Amniotic stem cell (primary cell): ENCODE data around the gene PKHD1.

ENCODE experiments used
- DNase-seq: peaks from one replicate; lab custom pipeline; 2025; lab: John Stamatoyannopoulos, UW

The PKHD1 gene

DNA sequence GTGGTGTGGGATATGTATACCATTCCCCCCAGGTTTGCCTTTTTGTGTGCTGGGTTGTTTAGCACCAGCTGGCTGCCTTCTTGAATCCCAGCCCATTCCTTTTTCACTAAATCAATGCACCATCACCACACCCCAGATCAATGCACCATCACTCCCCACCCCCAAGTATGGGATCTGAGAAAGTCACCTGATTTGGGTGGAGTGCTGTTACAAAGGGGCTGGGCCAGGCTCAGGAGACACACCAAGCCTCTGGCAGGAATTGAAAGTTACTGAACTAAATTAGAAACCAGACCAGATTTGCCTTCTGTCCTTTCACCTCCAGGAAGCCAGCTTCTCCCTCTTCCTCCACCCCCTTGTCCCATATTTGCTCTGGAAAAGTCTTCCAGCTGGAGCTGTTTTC lies 19.6 kb upstream of the PKHD1 start:
- no peak for DNase-seq

- no peak for DNase-seq
These were observed 17.6 kb upstream of the PKHD1 start for GRCh38 chr6:52104979-52105378.

GRCh38 chr6:52103623-52104022 lies 16.2 kb upstream of the PKHD1 start:
- no peak for DNase-seq

- no peak for DNase-seq
These were observed 15.0 kb upstream of the PKHD1 start for GRCh38 chr6:52102405-52102804.

GRCh38 chr6:52098721-52099120 lies 11.3 kb upstream of the PKHD1 start:
- DNase-seq: no peak

DNA sequence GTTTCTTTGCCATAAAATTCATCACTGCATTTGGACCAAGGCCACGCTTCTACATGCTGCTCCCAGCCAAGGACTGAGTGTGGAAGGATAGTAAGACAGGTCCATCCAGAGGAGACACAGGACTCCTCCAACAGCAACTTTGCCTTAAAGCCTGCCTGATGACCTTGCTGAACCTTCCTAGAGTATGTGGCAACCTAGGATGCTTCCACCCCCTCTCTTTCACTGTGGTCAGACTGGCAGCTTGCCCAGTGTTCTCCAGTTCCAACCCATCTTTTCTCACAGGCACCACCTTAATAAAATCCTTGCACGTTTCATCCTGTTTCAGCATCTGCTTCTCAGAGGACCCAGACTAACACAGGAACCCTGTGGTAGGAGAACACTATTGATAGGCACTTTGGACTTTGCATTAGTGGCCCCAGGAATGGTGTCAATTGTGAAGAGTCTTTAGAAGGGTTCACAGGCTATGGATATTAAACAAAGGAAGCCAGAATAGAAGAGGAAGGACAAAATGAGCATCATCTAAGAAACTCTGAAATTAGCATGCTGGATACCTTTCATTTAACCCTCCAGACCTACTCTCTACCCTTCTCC lies 2.4 kb upstream of the PKHD1 start:
- DNase-seq: no peak

GRCh38 chr6:52086741-52087140 lies 672 bp downstream of the PKHD1 start:
- DNase-seq: no peak

DNA sequence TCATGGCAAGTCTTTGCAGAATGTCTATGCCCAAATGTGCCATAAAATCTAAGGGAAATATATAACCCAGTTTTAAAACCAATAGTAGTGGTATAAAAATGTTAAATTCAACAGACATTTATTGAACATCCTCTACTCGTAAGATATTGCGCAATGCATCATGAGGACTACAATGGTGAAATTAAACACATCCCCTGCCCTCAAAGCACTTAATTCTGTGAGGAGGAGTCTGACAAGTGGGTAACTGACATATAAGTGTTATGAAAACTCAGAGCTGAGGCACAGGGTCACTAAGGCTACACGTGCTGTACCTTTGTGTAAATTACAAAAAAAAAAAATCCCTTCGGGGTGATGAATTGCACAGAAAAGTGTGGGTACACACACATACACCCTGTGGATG lies 6.2 kb downstream of the PKHD1 start:
- DNase-seq: no peak

- DNase-seq: no peak
These were observed 9.3 kb downstream of the PKHD1 start for GRCh38 chr6:52077961-52078625.

DNA sequence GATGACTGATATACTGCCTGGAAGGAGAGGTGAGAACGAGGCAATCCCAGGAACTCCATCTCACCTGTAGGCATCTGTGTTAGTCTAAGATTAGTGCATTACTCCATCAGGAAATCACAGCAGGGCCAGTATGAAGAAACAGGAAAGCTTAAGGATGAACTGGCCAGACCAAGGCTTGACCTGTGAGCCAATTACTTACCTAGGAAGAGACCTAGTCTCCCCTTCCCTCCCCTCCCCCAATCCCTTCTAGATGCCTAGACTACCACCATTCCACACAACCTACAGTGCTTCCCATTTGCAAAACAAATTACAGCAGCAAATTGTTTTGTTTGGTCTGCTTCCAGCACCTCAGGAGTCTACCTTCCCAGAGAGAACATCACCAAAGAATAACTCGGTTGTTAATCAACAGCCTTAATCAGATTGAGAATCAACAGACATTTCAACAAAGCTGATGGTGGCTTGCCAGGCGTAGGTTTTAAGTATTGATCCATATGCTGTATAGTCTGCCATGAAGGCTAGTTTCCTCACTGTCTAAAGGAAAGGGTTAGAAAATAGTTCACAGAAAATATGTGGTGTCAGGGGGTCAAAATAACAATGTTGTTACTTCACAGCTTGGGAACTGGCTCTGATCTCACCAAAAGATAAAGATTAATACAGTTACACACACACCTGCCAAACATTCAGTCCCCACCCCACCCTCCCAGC lies 10.1 kb downstream of the PKHD1 start:
- DNase-seq: no peak

- no peak for DNase-seq
These were observed 10.6 kb downstream of the PKHD1 start for GRCh38 chr6:52076791-52077179.

DNA sequence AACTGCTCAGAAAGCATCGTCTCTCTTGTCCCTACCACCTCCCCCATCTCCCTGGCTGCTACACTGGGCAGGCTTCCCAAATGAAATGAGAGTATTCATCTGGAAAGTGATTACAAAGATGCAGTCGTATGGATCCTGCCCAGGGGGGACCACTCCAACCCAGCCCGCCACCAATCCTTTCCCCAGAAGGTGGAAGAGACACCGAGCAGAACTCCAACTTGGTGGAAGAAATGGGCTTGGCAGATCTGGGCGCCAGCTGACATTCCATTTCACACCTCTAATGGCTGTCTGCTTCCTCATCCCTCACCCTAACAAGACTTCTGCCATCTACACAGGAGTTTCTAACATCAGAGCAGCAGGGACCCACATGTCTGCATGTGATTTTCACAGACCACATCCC lies 12.7 kb downstream of the PKHD1 start:
- no peak for DNase-seq

DNA sequence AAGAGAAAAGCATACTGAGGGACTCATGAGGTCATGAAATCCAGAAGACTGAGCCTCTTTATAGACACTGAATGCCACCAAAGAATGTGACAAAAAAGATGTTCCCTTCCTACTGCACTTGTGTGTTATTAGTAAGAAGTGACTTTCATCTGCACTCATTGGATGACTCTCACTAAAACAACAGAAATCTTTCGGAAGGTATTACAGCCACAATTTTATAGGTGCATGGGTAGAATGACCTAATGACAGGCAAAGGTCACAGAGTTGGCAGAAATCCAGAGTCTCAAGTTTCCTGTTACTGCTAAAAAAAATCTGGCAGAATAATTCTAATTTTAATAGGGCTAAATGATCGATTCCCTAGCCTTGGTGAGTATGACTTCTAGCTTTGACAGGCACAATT lies 13.3 kb downstream of the PKHD1 start:
- DNase-seq: no peak

- DNase-seq: no peak
These were observed 21.8 kb downstream of the PKHD1 start for GRCh38 chr6:52065621-52066020.

GRCh38 chr6:52063584-52064344 lies 23.6 kb downstream of the PKHD1 start:
- no peak for DNase-seq

DNA sequence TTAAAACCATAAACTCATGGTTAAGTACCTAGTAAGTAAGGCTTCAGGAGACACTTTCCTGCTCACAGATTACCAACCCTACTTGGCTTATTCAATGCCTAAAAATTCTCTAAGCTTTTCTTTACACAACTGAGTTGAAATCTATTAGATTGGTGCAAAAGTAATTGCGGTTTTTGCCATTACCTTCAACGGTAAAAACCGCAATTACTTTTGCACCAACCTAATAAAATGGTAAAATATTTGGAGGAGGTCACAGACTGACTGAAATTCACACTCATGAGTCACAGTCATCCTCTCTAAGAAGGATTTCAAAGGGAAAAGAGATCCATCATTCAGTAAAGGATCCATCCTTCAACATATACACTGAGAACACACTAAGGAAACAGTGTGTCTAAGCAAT lies 25.9 kb downstream of the PKHD1 start:
- DNase-seq: no peak

DNA sequence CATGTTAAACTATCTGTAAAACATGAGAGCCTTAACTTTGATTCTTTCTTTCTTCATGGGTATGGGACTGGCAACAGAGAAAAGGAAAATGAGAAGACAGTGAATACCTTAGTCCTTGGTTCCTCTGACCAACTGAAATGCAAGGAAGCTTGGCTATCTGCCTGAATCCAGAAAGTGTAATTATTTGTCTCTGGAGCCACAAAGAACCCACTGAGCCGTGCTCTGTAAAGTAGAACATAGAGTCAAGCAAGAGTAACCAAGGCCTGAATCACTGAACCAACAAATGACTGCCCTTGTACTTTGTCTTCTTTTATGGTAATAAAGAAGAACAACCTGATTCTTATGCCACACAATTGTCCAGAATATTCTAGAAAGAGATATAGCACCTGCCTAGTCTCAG lies 27.6 kb downstream of the PKHD1 start:
- no peak for DNase-seq

GRCh38 chr6:52055451-52055850 lies 32.0 kb downstream of the PKHD1 start:
- DNase-seq: no peak

DNA sequence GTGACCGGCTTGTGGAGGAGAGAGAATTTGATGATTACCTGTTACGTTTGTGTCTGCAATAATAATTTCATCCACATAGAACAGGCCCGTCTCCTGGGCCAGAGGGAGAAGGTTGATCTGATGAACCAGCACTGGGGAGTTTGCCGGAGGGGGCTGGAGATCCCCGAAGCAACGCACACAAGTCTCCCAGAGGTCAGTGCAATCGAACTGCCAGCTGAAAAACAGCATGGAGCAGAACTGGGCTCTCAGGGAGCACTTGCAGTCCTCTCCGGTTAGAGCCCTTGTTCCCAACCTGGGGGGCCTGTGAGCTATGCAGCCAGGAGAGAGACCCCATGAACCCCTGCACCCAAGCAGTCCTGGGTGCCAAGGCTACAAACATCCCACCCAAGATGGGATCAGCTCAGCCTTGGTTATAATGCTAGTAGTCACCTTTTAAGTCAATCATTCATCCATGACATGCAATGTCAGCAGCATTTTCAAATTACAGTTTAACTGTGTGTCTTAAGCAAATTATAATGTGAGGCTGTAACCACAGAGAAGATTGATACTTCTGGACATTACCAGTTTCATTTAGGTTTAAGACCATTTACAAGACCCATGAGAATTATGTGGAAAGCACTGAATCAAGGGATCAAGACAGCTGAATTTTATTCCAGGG lies 34.2 kb downstream of the PKHD1 start:
- no peak for DNase-seq

DNA sequence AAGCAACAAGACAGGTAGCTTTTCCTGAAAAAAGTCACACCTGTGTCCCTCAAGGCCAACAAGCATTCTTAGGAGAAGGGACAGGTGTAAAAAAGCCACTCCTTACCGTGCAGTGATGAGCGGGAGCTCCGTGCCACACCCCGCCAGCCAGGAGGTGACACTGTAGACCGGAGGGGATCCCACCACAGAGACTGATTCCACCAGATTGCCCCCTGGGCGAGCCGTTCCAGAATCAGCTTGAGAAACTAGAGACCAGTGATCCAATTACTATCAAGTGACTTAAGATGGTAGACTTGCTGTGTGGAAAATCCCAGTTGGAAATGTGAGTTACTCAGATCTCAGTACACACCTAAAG lies 37.4 kb downstream of the PKHD1 start:
- DNase-seq: no peak

DNA sequence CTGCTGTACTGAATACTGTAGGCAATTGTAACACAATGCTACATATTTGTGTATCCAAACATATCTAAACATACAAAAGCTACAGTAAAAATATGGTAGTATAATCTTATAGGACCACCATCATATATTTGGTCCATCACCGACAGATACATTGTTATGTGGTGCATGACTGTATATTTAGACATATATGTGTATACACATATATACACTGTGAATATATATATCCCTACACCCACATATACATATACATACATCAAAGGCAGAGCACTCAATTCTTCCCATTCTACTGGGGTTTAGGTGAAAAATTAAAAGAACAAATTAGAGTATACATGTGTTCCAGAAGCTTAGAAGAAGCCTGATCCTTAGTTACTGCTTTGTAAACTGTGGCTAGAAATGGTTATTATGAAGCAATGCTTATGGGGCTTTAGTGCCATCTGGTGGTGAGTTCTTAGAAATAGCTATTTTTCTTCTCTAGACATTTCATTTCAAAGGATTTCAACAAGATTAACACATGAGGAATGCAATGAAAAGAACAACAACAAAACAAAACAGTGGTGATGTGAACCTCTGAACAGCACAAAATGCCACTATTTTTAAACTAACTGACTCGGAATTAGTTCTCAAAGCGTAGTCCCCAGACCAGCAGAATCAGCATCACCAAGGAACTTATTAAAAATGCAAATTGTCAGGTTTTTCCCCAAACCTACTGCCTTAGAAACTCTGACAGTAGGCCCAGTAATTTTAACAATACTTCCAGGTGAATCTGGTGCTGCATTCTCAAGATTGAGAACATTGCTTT lies 38.0 kb downstream of the PKHD1 start:
- no peak for DNase-seq

- DNase-seq: no peak
These were observed 41.0 kb downstream of the PKHD1 start for GRCh38 chr6:52046456-52046855.
